ENCODE measurements around the gene MINDY4. TPM values are rescaled to one million over a fixed set of nuclear protein-coding genes. Genes with fewer than 3 reads are reported as not detected.

The MINDY4 gene
- total RNA-seq, 1 donor from 2014 or later = 4.4 TPM

GRCh38 chr7:30735631-30736030, 35.6 kb upstream of the MINDY4 start:
- Mint-ChIP-seq H3K9me3 (ENCODE audit: unreplicated experiment) (no peaks in the 10 kb centered on the region), H3K4me3 (ENCODE audit: unreplicated experiment) (no peak overlapping the region), H3K27me3 (ENCODE audit: unreplicated experiment) (peaks cover 68% of the 10 kb centered on the region), H3K27ac (ENCODE audit: unreplicated experiment) (no peak overlapping the region), H3K36me3 (ENCODE audit: unreplicated experiment) (no peaks in the 10 kb centered on the region), H3K4me1 (ENCODE audit: unreplicated experiment) (no peaks in the 10 kb centered on the region)
- TF ChIP-seq, protein P1, sequence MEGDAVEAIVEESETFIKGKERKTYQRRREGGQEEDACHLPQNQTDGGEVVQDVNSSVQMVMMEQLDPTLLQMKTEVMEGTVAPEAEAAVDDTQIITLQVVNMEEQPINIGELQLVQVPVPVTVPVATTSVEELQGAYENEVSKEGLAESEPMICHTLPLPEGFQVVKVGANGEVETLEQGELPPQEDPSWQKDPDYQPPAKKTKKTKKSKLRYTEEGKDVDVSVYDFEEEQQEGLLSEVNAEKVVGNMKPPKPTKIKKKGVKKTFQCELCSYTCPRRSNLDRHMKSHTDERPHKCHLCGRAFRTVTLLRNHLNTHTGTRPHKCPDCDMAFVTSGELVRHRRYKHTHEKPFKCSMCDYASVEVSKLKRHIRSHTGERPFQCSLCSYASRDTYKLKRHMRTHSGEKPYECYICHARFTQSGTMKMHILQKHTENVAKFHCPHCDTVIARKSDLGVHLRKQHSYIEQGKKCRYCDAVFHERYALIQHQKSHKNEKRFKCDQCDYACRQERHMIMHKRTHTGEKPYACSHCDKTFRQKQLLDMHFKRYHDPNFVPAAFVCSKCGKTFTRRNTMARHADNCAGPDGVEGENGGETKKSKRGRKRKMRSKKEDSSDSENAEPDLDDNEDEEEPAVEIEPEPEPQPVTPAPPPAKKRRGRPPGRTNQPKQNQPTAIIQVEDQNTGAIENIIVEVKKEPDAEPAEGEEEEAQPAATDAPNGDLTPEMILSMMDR (IDR thresholded peaks at IDR 0.05) = no peak
- DNase-seq (ENCODE audit: extremely low spot score, unreplicated experiment) = no peak

DNA sequence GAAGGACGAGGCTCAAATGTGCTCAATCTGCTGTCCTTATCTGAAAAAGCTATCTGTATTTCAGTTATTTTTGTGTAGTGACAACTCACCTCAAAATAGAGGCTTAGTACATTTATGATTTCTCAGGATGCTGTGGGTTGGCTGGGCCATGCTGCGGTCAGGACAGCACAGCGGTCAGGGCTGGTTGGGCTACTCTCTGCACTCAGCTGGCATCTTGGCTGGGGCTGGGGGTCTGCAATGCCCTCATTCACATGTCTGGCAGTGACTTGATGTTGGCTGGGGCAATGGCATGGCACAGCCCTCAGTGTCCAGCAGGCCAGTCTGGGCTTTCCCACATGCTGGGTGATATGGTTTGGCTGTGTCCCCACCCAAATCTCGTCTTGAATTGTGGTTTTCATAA, 34.9 kb upstream of the MINDY4 start:
- no peaks in the 10 kb centered on the region for H3K9me3 Mint-ChIP-seq (ENCODE audit: unreplicated experiment)
- no peaks in the 10 kb centered on the region for H3K36me3 Mint-ChIP-seq (ENCODE audit: unreplicated experiment)
- TF ChIP-seq, protein P1 (IDR thresholded peaks at IDR 0.05) = no peak
- H3K27ac Mint-ChIP-seq (ENCODE audit: unreplicated experiment) = no peak overlapping the region
- no peaks in the 10 kb centered on the region for H3K4me1 Mint-ChIP-seq (ENCODE audit: unreplicated experiment)
- no peak overlapping the region for H3K4me3 Mint-ChIP-seq (ENCODE audit: unreplicated experiment)
- no peak for DNase-seq (ENCODE audit: extremely low spot score, unreplicated experiment)
- H3K27me3 Mint-ChIP-seq (ENCODE audit: unreplicated experiment) = peaks cover 61% of the 10 kb centered on the region

GRCh38 chr7:30738026-30738915, 32.9 kb upstream of the MINDY4 start:
- Mint-ChIP-seq H3K9me3 (ENCODE audit: unreplicated experiment) (no peaks in the 10 kb centered on the region), H3K4me1 (ENCODE audit: unreplicated experiment) (no peaks in the 10 kb centered on the region), H3K27me3 (ENCODE audit: unreplicated experiment) (peaks cover 58% of the 10 kb centered on the region), H3K36me3 (ENCODE audit: unreplicated experiment) (no peaks in the 10 kb centered on the region), H3K27ac (ENCODE audit: unreplicated experiment) (no peak overlapping the region), H3K4me3 (ENCODE audit: unreplicated experiment) (no peak overlapping the region)
- no peak for DNase-seq (ENCODE audit: extremely low spot score, unreplicated experiment)
- TF ChIP-seq, protein P1 (IDR thresholded peaks at IDR 0.05) = no peak

- Mint-ChIP-seq H3K36me3 (ENCODE audit: unreplicated experiment) (no peaks in the 10 kb centered on the region), H3K4me3 (ENCODE audit: unreplicated experiment) (no peak overlapping the region), H3K4me1 (ENCODE audit: unreplicated experiment) (no peaks in the 10 kb centered on the region), H3K27ac (ENCODE audit: unreplicated experiment) (no peak overlapping the region), H3K9me3 (ENCODE audit: unreplicated experiment) (no peaks in the 10 kb centered on the region), H3K27me3 (ENCODE audit: unreplicated experiment) (peaks cover 60% of the 10 kb centered on the region)
- DNase-seq (ENCODE audit: extremely low spot score, unreplicated experiment) = no peak
- TF ChIP-seq, protein P1 (IDR thresholded peaks at IDR 0.05) = no peak
Observed at GRCh38 chr7:30739691-30740090, 31.5 kb upstream of the MINDY4 start.

GRCh38 chr7:30740417-30741181, 30.6 kb upstream of the MINDY4 start:
- DNase-seq (ENCODE audit: extremely low spot score, unreplicated experiment) = peak; percentile 93
- Mint-ChIP-seq H3K36me3 (ENCODE audit: unreplicated experiment) (no peaks in the 10 kb centered on the region), H3K4me3 (ENCODE audit: unreplicated experiment) (no peak overlapping the region), H3K9me3 (ENCODE audit: unreplicated experiment) (no peaks in the 10 kb centered on the region), H3K27me3 (ENCODE audit: unreplicated experiment) (peaks cover 58% of the 10 kb centered on the region), H3K27ac (ENCODE audit: unreplicated experiment) (no peak overlapping the region), H3K4me1 (ENCODE audit: unreplicated experiment) (peaks cover 4% of the 10 kb centered on the region)
- TF ChIP-seq, protein P1 (IDR thresholded peaks at IDR 0.05) = peak; percentile 99

Measured in osteocyte (in vitro differentiated cells).